ENCODE data around the gene LPAR6. TPM values are rescaled to one million over a fixed set of nuclear protein-coding genes. Genes with fewer than 3 reads are reported as not detected.

Gene LPAR6, protein sequence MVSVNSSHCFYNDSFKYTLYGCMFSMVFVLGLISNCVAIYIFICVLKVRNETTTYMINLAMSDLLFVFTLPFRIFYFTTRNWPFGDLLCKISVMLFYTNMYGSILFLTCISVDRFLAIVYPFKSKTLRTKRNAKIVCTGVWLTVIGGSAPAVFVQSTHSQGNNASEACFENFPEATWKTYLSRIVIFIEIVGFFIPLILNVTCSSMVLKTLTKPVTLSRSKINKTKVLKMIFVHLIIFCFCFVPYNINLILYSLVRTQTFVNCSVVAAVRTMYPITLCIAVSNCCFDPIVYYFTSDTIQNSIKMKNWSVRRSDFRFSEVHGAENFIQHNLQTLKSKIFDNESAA
- polyA plus RNA-seq (2012; rRNA removed), result 0.03 TPM in 1 of 2 replicates, not detected in the other
- 0.03 and 0.08 TPM in 2 replicates for polyA plus RNA-seq (2012; cell fraction: cytosol; rRNA removed)
- not detected in 2 replicates for polyA plus RNA-seq (2012; cell fraction: nucleus; rRNA removed)

DNA sequence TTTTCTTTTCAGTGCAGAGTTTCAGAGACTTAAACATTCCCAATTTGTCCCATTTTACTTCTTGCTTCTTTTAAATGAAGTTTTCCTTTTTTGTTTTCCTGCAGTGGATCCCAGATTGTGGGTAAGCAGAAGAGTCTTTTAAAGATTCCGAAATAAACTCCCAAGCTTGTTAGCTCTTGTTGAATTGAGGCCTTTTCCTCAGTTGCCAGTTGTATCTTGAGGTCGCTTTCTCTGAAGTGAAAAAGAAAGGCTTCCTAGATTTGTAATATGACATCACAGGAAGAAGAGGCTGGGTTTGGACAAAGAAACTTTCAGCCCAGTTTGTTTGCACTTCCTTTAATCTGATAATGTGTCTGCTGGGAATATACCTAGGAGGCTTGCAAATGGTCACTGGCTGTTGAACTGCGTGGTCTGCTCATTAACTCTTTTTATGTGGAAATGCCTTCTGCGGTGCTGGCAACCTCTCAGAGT lies at the start of gene LPAR6:
TSS of gene LPAR6 (minus strand) at position 233 of the 471 bp plus-strand sequence. CDS start 690 bp downstream, outside the sequence.
- CTCF ChIA-PET, result no interaction called here
- 80% methylated on average over 4 of the region's 4 CpGs for WGBS (ENCODE audit: low lambda C conversion rate)
- no peak within 1 kb of the TSS for H3K27ac ChIP-seq (ENCODE audit: low read depth in 2 of 2, low read length in 1 of 2)
- no peak within 1 kb of the TSS for H3K4me2 ChIP-seq
- TF ChIP-seq EP300 (IDR thresholded peaks at IDR 0.05; ENCODE audit: borderline replicate concordance in 1 of 2, low read depth in 1 of 2, low read length in 1 of 2), result no peak
- TF ChIP-seq TCF12 (IDR thresholded peaks at IDR 0.05), result no peak
- no peak for TF ChIP-seq TEAD4 (IDR thresholded peaks at IDR 0.05; ENCODE audit: borderline replicate concordance, insufficient read depth)
- no peak for TF ChIP-seq GATA2 (CRISPR knock-in tag; IDR thresholded peaks at IDR 0.05)
- no peak for TF ChIP-seq USF2 (IDR thresholded peaks at IDR 0.05; ENCODE audit: borderline replicate concordance, low read depth, low read length)
- no peak for TF ChIP-seq FOXJ3 (CRISPR knock-in tag; IDR thresholded peaks at IDR 0.05)
- no peak for TF ChIP-seq RAD21 (IDR thresholded peaks at IDR 0.05; ENCODE audit: low read length)
- no peaks in the 10 kb centered on the region; a peak in 2 of 4 replicates for H3K4me1 ChIP-seq (ENCODE audit: control insufficient read depth in 1 of 2, insufficient read depth in 2 of 2, low read depth in 1 of 2, low read length in 1 of 2)
- POLR2A ChIA-PET, result no interaction called here
- peaks cover 0 to 35% of the 10 kb centered on the region in 2 experiments for H3K36me3 ChIP-seq (replicated peaks in 1 of 2; ENCODE audit: control insufficient read depth in 1 of 2, insufficient read depth in 2 of 2, low read length in 1 of 2)
- H3K9ac ChIP-seq, result no peak within 1 kb of the TSS
- no peaks in the 10 kb centered on the region; the same call in 1 of the 2 replicates for H3K9me3 ChIP-seq
- H3K27me3 ChIP-seq (ENCODE audit: insufficient read depth), result no peaks in the 10 kb centered on the region
- no peak within 1 kb of the TSS for H3K4me3 ChIP-seq (ENCODE audit: low read depth in 2 of 2, low read length in 1 of 2)
- H2AFZ ChIP-seq (ENCODE audit: low read depth), result no peak within 1 kb of the TSS
- DNase-seq, result no peak
- no peaks in the 10 kb centered on the region for H3K9me2 ChIP-seq
- no peaks in the 10 kb centered on the region for H3F3A ChIP-seq (replicated peaks; ENCODE audit: insufficient read depth)
- H4K20me1 ChIP-seq (ENCODE audit: insufficient read depth), result no peaks in the 10 kb centered on the region
- no peaks in the 10 kb centered on the region for H3K79me2 ChIP-seq (ENCODE audit: insufficient read depth)

DNA sequence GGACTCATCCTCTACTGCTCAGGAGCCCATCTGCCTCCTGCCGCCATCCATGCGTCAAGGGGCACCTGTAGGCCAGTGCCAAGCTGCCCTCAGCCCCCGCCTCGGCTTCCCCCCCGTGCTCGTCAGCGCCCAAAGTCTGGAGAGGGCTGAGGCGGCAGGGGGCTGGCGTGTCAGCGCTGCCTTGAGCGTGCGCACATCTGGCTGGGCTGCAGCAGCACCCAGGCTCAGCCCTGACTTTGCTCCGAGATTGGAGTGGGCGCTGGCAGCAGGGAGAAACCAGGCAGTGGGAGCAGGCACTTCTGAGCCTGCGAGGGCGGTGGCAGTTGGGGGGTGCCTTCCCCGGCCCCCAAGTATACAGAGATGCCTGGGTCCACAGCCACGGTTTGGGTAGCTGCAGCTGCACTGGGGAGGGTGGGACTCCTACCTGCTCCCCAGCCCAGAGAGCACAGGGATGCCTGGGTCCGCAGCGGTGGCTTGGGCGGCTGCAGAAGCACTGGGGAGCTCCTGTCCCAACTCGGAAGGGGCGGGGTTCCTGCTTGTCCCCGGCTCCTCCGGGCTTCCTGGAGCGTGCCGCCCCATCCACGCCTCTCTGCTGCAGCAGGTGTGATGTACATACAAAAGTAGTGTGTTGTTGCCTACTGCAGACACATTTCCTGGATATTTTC lies 44.8 kb upstream of the LPAR6 start:
- no peak overlapping the region for H3K27ac ChIP-seq (ENCODE audit: low read depth in 2 of 2, low read length in 1 of 2)
- H3K4me2 ChIP-seq, result no peak overlapping the region
- DNase-seq, result no peak
- H3K27me3 ChIP-seq (ENCODE audit: insufficient read depth), result no peaks in the 10 kb centered on the region
- CTCF ChIA-PET, result interaction anchor here (1.2 to 1.5 kb wide), 2 partner anchors 9 to 116 kb away, joined by 3 to 6 read pairs; no protein-coding TSS in a partner anchor
- no peaks in the 10 kb centered on the region for H3K79me2 ChIP-seq (ENCODE audit: insufficient read depth)
- H3K9me2 ChIP-seq, result no peaks in the 10 kb centered on the region
- H3K36me3 ChIP-seq (replicated peaks in 1 of 2; ENCODE audit: control insufficient read depth in 1 of 2, insufficient read depth in 2 of 2, low read length in 1 of 2), result peaks cover 41 to 58% of the 10 kb centered on the region in 2 experiments
- H3K4me1 ChIP-seq (ENCODE audit: control insufficient read depth in 1 of 2, insufficient read depth in 2 of 2, low read depth in 1 of 2, low read length in 1 of 2), result no peaks in the 10 kb centered on the region
- H3K9ac ChIP-seq, result no peak overlapping the region
- TF ChIP-seq GATA2 (CRISPR knock-in tag; IDR thresholded peaks at IDR 0.05) (no peak), CTCF (IDR thresholded peaks at IDR 0.05) (no peak), SMC3 (IDR thresholded peaks at IDR 0.05; ENCODE audit: low read depth, low read length) (no peak), MXI1 (IDR thresholded peaks at IDR 0.05; ENCODE audit: low read depth, low read length) (no peak), MEF2A (IDR thresholded peaks at IDR 0.05; ENCODE audit: borderline replicate concordance, low read depth) (no peak), FOSL2 (IDR thresholded peaks at IDR 0.05; ENCODE audit: borderline replicate concordance, low read depth) (no peak), FOXJ3 (CRISPR knock-in tag; IDR thresholded peaks at IDR 0.05) (no peak)
- no peaks in the 10 kb centered on the region for H3K9me3 ChIP-seq
- 98% methylated on average over 6 of the region's 28 CpGs for WGBS (ENCODE audit: low lambda C conversion rate)
- POLR2A ChIA-PET, result no interaction called here
- no peak overlapping the region for H2AFZ ChIP-seq (ENCODE audit: low read depth)
- no peaks in the 10 kb centered on the region for H3F3A ChIP-seq (replicated peaks; ENCODE audit: insufficient read depth)
- no peak overlapping the region for H3K4me3 ChIP-seq (ENCODE audit: low read depth in 2 of 2, low read length in 1 of 2)
- H4K20me1 ChIP-seq (ENCODE audit: insufficient read depth), result no peaks in the 10 kb centered on the region

All from SK-N-SH (cell line).